GM18519 (cell line): ENCODE data around the gene ZBTB44.
"Not testable (repeated sequence)": the region's sequence is repeated elsewhere in the genome, so short reads cannot be mapped to it uniquely, and the experiment has no call there.

ENCODE experiments used
- ATAC-seq: cut with Tn5 transposase; IDR thresholded peaks from one replicate; pipeline ENCODE4 v1.9.1; 2021; ENCODE audit warnings: mild to moderate bottlenecking, moderate library complexity; ENCODE audit not compliant: unreplicated experiment, low FRiP score

The ZBTB44 gene

GRCh38 chr11:130314750-130315285, at the start of gene ZBTB44:
TSS of gene ZBTB44 (minus strand) at chr11:130314917. CDS start at chr11:130261873, 53,044 bp downstream.
- peak; percentile 36 for ATAC-seq

- ATAC-seq = no peak
Observed at GRCh38 chr11:130359419-130359818, 44.7 kb upstream of the ZBTB44 start.

- no peak for ATAC-seq
Observed at GRCh38 chr11:130358398-130358797, 43.7 kb upstream of the ZBTB44 start.

GRCh38 chr11:130347261-130347660, 32.5 kb upstream of the ZBTB44 start:
- ATAC-seq = no peak

GRCh38 chr11:130344841-130345240, 30.1 kb upstream of the ZBTB44 start:
- ATAC-seq = no peak

GRCh38 chr11:130340671-130341319, 26.1 kb upstream of the ZBTB44 start:
- ATAC-seq = no peak

- ATAC-seq = no peak
Observed at GRCh38 chr11:130338667-130339066, 23.9 kb upstream of the ZBTB44 start.

GRCh38 chr11:130337281-130338089, 22.8 kb upstream of the ZBTB44 start:
- ATAC-seq = no peak

- ATAC-seq = not testable (repeated sequence)
Observed at GRCh38 chr11:130331397-130331796, 16.7 kb upstream of the ZBTB44 start.

- ATAC-seq = no peak
Observed at GRCh38 chr11:130330101-130330684, 15.5 kb upstream of the ZBTB44 start.

GRCh38 chr11:130328420-130328819, 13.7 kb upstream of the ZBTB44 start:
- no peak for ATAC-seq

GRCh38 chr11:130327716-130328115, 13.0 kb upstream of the ZBTB44 start:
- no peak for ATAC-seq

- ATAC-seq = no peak
Observed at GRCh38 chr11:130325691-130326090, 11.0 kb upstream of the ZBTB44 start.

GRCh38 chr11:130323452-130324450, 9.0 kb upstream of the ZBTB44 start:
- no peak for ATAC-seq

GRCh38 chr11:130322126-130322525, 7.4 kb upstream of the ZBTB44 start:
- no peak for ATAC-seq

- no peak for ATAC-seq
Observed at GRCh38 chr11:130318031-130318673, 3.4 kb upstream of the ZBTB44 start.

- peak; percentile 18 for ATAC-seq
Observed at GRCh38 chr11:130315354-130315970, 745 bp upstream of the ZBTB44 start.

- ATAC-seq = peak; percentile 37
Observed at GRCh38 chr11:130314184-130314749, 450 bp downstream of the ZBTB44 start.
